ENCODE results near the gene PAPSS1.

- TF ChIP-seq CTCF (IDR thresholded peaks at IDR 0.05; ENCODE audit: control extremely low read depth in 1 of 3, insufficient read depth in 1 of 3, low read depth in 1 of 3, low read length in 3 of 3) (no peak), POLR2AphosphoS5 (IDR thresholded peaks at IDR 0.05; ENCODE audit: low read depth, low read length) (no peak), POLR2A (IDR thresholded peaks at IDR 0.05; ENCODE audit: control extremely low read depth in 1 of 2, low read depth in 2 of 2, low read length in 2 of 2) (no peak), CHD2 (IDR thresholded peaks at IDR 0.05; ENCODE audit: low read length) (no peak), ATF2 (IDR thresholded peaks at IDR 0.05; ENCODE audit: low read length) (no peak)
Measured at GRCh38 chr4:107625391-107625902, 94.6 kb downstream of the PAPSS1 start.

Data from H1 (cell line).